ES-I3 (cell line): Measurements from ENCODE around the gene SMAD6.

Source experiments
- H3K36me3 ChIP-seq: 2 replicates; pipeline ENCODE4 v1.6.1; 2013; ENCODE audit warnings: mild to moderate bottlenecking, low read length, control low read depth, moderate library complexity; ENCODE audit not compliant: insufficient read depth
- H3K4me1 ChIP-seq: 2 replicates; pipeline ENCODE4 v1.6.1; 2013; ENCODE audit warnings: mild to moderate bottlenecking, control low read depth, low read length; ENCODE audit not compliant: insufficient read depth
- H3K9ac ChIP-seq: 2 replicates; pipeline ENCODE4 v1.6.1; 2013; ENCODE audit warnings: low read depth, mild to moderate bottlenecking, low read length, moderate library complexity
- H3K9me3 ChIP-seq: 2 replicates; pipeline ENCODE4 v1.6.1; 2013; ENCODE audit warnings: mild to moderate bottlenecking, low read length, moderate library complexity; ENCODE audit not compliant: control insufficient read depth, insufficient read depth

SMAD6 gene

DNA sequence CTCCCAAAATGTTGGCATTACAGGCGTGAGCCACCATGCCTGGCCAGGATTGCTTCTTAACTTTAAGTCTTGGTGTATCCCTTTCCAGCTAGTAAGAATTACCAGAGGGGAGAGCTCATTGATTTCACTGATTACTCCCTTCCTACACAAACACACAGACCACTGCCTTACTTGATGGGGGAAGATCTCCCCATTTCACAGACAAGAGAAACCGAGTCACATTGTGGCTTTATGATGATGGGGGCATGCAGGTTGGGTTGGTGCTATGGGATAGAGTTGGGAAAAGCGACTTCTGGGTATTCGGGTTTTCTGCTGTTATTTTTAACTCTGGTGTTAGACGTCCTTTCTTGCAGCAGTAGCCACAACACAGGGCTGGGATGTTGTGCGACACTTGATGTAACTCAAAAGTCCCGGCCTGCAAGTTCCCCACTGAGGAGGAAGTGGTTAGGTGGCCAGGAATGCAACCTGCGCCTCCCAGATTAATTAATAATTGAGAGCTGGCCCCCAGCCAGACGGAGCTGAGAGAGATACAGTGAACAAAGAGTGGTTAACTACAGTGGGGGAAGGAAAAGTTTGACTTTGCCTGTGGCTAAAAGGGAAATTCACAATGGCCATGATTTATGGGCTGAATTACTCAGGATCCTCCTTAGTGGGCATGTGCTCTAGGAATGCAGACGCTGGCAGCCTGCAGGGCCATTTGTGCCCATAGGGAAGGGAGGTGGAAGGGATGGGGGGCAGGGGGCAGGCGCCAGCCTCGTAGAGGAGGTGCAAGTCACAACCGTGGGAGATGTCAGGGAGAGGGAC, 63.6 kb downstream of the SMAD6 start:
- H3K9ac ChIP-seq, result no peak overlapping the region; the same call in 1 of the 2 replicates
- H3K4me1 ChIP-seq, result peaks cover 33% of the 10 kb centered on the region
- H3K36me3 ChIP-seq, result no peaks in the 10 kb centered on the region
- H3K9me3 ChIP-seq, result no peaks in the 10 kb centered on the region

DNA sequence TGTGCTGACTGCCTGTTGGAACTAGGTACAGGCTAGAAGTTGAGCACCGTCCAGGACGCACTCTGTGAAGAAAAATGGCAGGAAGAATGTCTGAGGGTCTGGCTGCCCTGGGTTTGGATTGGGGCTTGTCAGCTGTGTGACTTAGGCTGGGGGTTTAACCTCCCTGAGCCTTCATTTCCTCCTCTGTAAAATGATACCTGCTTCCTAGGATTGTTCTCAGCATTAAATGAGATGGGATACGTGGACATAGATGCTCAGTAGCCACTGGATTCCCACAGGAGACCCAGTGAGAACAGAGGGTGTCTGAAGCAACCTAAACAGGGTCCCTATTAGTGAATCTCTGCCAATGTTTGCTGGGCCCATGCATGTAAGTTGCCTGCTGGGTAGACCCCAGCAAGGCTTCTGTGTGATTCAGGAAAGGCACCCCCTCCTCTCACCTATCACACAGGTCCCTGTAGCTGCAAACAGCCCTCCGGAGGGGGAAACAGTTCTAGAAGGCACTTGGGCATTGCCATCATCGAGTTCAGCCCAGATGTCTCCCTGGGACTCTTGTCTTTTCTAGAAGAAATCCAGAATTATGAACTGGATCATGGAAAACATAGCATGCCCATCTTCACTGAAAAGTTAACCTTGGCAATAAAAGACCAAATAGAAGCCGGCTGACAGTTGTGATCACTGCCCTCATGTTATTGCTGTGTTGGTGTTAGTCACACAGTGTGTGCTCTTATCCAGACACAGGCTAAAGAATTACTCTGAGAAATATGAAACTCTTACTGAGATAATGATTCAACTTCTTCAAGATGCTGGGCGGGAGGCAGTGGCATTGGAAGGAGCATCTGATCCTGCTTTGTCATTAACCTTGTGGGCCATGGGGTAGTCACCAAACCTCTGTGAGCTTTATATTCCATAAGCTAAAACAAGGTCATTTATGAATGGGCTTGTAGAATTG, 64.5 kb downstream of the SMAD6 start:
- Histone ChIP-seq H3K4me1 (peaks cover 30% of the 10 kb centered on the region), H3K36me3 (no peaks in the 10 kb centered on the region), H3K9ac (no peak overlapping the region; the same call in 1 of the 2 replicates), H3K9me3 (no peaks in the 10 kb centered on the region)

DNA sequence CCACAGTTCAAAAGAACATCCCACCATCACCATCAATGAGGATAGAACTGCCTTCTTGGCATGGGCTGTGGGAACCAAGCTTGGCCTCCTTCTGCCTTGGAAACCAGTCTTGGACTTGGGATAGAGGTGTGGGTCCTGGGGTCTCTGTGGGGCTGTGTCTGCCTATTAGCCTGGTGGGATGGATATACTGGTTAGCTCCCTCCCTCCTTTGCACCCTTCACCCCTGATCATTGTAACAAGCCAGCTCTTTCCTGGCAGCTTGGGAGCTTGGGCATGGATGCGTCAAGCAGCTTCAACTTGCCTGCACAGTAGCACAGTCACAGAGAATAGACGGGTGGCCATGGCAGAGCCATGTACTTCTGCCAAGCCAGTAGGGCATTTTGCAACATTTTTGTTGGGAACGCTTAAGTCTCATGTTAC, 65.2 kb downstream of the SMAD6 start:
- H3K9ac ChIP-seq, result no peak overlapping the region
- H3K9me3 ChIP-seq, result no peaks in the 10 kb centered on the region
- H3K4me1 ChIP-seq, result peaks cover 25% of the 10 kb centered on the region
- no peaks in the 10 kb centered on the region for H3K36me3 ChIP-seq

DNA sequence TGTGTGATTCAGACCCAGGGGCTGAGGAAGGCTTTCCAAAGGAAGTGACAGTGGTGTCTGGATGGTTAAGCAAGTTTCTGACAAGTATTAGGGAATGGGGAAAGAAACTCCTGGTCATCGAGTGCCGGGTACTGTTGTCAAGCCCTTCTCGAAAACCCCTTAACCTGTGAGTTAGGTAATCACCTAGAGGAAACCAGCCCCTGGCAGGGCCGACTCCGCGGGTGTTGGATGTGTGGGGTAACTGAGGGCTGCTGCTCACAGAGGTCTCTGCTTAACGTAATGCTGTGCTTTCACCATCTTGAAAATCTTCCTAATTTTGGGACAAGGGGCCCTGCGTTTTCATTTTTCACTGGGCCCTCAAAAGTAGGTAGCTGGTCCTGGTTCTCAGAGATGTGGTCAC, 67.0 kb downstream of the SMAD6 start:
- no peaks in the 10 kb centered on the region for H3K9me3 ChIP-seq
- H3K4me1 ChIP-seq, result peaks cover 32% of the 10 kb centered on the region
- no peak overlapping the region for H3K9ac ChIP-seq
- H3K36me3 ChIP-seq, result no peaks in the 10 kb centered on the region

DNA sequence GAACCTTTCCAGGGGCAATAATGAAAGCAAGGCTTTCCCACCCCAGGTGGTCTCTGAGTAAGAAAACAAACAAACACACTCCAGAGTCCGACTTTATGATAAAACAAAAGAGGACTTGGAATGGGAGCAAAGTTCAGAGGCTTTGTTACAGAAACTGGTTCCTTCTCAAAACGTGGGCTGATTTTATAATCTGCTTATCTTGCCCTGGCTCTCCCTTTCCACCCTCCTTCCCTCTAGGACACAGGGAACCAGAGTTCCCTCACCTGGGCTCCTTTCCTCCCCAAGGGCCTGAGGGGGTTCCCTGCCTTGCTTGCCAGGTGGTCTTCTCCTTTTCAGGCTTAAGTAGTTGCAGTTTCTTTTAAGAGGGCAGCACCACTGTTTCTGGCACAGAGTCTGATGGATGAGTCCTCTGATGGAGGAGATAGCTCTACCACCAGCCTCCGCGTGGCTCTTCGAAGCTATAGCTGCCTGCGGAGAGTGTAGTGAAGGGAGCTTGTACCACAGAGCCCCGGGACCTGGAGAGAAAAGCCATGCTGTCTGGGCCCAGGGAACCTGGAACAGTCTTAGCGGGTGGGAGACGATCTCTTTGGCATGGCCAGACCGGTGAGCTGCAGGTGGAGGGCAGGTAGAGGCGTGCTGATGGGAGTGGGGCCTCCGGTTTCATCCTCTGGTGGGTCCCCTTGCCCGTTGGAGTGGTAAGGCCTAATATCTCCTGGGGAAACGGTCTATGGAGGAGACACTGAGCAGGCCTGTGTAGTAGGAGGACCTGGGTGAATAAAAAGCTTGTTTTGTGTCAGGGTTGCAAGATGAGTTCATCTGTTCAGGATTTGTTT, 68.7 kb downstream of the SMAD6 start:
- no peak overlapping the region for H3K9ac ChIP-seq
- H3K9me3 ChIP-seq, result no peaks in the 10 kb centered on the region
- no peaks in the 10 kb centered on the region for H3K36me3 ChIP-seq
- peaks cover 30% of the 10 kb centered on the region for H3K4me1 ChIP-seq

DNA sequence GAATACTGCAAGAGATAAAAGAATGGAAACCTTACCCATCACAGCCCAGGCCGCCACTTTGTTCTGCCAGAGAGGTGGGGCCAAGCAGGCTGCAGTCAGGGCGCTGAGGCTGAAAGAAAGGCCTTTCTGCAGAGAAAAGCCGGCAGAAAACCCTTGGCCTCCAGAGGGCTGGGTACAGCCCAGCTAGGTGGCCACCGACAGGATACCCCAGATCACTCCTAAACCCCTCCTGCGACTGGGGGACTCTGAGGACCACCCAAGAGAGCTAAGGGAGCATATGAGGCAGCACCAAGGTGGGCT, 69.3 kb downstream of the SMAD6 start:
- Histone ChIP-seq H3K4me1 (peaks cover 25% of the 10 kb centered on the region), H3K36me3 (no peaks in the 10 kb centered on the region), H3K9me3 (no peaks in the 10 kb centered on the region), H3K9ac (no peak overlapping the region)

DNA sequence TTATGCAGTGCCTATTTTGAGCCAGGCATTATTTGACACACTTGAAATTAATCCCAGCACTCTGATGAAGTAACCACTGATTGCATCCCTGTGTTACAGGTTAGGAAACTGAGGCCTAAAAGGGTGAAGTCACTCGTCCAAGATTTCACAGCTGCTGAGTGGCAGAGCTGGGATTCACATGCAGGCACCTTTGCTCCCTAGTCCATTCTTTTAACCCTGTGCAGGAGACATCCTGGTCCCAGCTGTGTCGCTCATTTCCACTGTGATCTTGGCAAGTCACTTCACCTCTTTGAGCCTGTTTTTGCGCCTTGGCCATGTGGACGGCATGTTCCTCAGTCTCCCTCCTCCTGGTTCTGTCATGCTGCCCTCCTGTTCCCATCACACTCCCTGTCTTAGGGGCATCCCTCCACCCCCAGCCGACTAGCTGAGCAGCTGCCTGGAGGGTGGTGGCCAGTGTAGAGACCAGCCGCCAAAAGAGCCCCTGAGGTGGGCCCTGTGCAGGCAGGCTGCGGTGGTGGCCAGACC, 70.6 kb downstream of the SMAD6 start:
- H3K4me1 ChIP-seq, result peaks cover 21% of the 10 kb centered on the region
- H3K9ac ChIP-seq, result no peak overlapping the region
- no peaks in the 10 kb centered on the region for H3K36me3 ChIP-seq
- no peaks in the 10 kb centered on the region for H3K9me3 ChIP-seq

DNA sequence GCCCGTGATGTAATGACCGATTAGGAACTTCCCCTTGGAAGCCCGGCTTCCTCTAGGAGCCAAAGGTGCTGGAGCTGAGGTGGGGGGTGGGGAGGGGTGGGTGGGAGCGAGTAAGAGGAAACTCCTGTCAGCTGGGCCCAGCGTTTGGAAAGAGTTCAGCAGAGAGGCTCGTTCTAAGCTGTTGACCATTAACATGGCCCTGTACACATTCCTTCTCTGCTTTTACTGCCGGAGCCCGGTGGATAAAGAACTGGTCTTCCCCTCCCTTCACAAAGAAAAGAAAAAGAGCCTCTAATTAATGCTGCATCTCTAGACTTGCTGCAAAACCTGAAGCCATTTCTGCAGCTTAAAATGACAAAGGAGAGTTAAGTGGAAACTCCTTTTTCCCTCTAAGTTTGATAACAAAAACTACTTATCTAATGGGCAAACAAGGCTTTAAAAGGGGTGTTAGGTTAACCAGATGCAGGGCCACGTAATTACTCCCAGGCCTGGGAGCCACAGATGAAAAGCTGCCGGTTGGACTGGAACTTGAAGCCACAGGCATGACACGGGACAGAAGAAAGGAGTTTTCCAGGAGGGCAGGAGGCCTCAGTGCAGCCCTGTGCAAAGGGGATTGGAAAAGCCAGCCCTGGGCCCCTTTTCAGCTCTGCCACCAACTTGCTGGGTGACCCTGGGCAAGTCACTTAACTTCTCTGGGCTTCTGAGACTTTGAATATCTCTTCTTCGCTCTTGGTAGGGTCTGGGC, 71.3 kb downstream of the SMAD6 start:
- Histone ChIP-seq H3K9ac (no peak overlapping the region), H3K36me3 (no peaks in the 10 kb centered on the region), H3K4me1 (peaks cover 21% of the 10 kb centered on the region), H3K9me3 (no peaks in the 10 kb centered on the region)

DNA sequence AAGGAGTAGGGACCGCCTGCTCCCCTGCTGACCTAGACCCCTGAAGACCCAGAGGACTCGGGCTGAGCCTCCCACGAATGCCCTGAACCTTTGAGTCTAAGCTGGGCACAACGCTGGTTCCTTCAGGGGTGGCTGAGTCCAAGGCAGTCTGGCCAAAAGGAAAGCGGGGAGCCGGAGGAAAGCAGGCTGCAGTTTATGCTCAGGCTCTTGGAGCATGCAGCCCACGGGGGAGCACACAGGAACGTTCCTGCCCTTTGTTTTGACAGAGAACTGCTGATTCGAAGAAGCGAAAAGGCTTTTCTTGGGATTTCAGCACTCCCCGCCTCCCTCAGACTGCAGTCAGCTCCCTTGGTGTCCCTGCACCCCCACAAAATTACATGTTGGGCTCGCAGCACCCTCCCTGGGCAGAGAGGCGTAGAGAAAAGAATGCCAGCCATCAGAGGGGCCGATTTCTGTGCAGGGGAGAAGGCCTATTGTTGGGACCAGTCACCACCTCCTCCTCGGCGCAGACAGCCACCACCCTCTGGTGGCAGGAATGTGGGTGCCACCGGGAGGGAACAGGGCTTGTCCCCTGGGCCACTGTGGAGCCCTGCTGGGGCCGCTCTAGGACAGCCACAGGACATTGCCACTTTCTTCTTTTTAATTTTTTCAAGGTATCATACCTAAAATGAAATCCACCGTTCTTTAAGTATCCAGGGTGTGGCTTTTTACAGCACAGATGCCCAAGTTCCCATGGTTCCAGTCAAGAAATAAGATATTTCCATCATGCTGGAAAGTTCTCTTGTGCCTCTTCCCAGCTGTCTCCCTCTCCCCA, 72.2 kb downstream of the SMAD6 start:
- peaks cover 23% of the 10 kb centered on the region for H3K4me1 ChIP-seq
- no peaks in the 10 kb centered on the region for H3K9me3 ChIP-seq
- no peak overlapping the region; the same call in 1 of the 2 replicates for H3K9ac ChIP-seq
- no peaks in the 10 kb centered on the region for H3K36me3 ChIP-seq

DNA sequence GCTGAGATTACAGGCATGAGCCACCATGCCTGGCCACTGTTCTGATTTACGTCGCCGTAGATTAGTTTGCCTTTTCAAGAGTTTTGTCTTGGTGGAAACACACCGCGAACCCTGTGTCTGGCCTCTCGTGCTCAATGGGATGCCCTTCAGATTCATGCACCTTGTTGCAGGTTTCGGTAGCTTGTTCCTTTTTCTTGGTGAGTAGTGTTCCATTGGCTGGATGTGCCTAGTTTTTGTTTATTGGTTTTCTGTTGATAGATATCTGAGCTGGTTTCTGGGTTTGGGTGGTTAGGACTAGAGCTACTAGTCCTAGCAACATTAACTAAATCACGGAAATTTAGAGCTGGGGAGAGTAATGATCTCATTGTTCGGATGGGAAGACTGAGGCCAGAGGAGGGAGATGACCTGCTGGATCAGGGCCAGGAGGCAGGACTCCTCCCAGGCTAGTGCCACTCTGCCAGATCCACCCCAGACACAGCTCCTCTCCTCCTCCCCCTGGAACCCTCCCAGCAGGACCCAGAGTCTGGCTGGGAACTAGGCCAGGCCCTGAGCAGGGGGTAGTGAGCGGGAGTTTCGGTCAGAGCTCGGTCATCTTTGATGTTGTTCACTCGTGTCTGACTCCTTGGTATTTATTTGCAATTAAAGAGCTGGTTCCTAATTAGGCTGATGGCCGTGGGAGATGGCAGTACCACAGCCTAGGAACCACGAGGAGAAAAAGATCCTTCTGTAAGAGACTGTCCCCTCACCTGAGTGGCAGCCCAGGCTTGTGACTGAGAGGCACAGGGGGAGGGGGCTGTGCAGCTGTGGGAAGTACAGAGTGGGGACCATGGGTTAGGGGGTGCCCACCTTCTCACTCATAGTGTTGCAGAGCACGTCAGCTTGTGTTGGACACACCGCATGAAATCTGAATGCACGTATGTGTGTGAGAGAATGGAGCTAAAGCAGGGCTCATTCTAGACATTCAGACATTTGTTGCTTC, 73.4 kb downstream of the SMAD6 start:
- Histone ChIP-seq H3K9me3 (no peaks in the 10 kb centered on the region), H3K36me3 (no peaks in the 10 kb centered on the region), H3K4me1 (peaks cover 27% of the 10 kb centered on the region), H3K9ac (no peak overlapping the region)

DNA sequence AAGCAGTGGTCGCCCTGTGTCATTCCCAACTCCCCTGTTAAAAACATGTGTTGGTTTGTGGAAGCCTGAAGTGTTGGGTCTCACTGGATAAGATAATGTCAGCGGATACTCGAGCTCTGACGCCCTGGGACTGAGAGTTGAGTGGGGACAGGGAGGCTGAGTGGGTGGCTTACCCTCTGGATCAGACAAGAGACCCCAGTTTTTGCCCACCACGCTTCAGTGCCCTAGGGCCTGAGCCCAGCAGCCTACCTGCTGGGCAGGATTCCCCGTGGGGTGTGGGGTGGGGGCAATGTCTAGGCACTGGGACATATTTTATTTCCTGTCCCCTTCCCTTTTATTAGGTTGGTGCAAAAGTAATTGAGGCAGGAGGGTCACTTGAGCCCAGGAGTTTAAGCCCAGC, 75.0 kb downstream of the SMAD6 start:
- H3K4me1 ChIP-seq, result peaks cover 19% of the 10 kb centered on the region; the same call in 1 of the 2 replicates
- H3K9ac ChIP-seq, result no peak overlapping the region

More for the DNA sequence above, 75.0 kb downstream of the SMAD6 start:
- no peaks in the 10 kb centered on the region for H3K9me3 ChIP-seq
- no peaks in the 10 kb centered on the region for H3K36me3 ChIP-seq
